Ishikawa (cell line): Measurements from ENCODE around the gene ARID1B.

ENCODE experiments used
- CEBPB ChIP-seq: IDR thresholded peaks from 2 replicates; pipeline ENCODE4 v1.6.1; 2012
- EGR1 ChIP-seq: IDR thresholded peaks from 2 replicates; pipeline ENCODE4 v1.6.1; 2012
- EP300 ChIP-seq: IDR thresholded peaks from 2 replicates; pipeline ENCODE4 v1.6.1; 2012; ENCODE audit warnings: borderline replicate concordance
- FOXM1 ChIP-seq: IDR thresholded peaks from 2 replicates; pipeline ENCODE4 v1.6.1; 2012; ENCODE audit warnings: low read depth, borderline replicate concordance
- NFIC ChIP-seq: IDR thresholded peaks from 2 replicates; pipeline ENCODE4 v1.6.1; 2012
- RAD21 ChIP-seq: IDR thresholded peaks from 2 replicates; pipeline ENCODE4 v1.6.1; 2012; ENCODE audit warnings: low read depth
- TAF1 ChIP-seq: IDR thresholded peaks from 2 replicates; pipeline ENCODE4 v1.6.1; 2012; ENCODE audit warnings: low read depth, mild to moderate bottlenecking
- TEAD4 ChIP-seq: IDR thresholded peaks from 2 replicates; pipeline ENCODE4 v1.6.1; 2012
- YY1 ChIP-seq: IDR thresholded peaks from 2 replicates; pipeline ENCODE4 v1.6.1; 2012; ENCODE audit warnings: low read depth
- TF ChIP-seq, protein P1 (sequence below): IDR thresholded peaks from 2 replicates; pipeline ENCODE4 v1.6.1; 2012
- TF ChIP-seq, protein P2 (sequence below): IDR thresholded peaks from 2 replicates; pipeline ENCODE4 v1.6.1; 2012; ENCODE audit warnings: low read depth, mild to moderate bottlenecking
- TF ChIP-seq, protein P3 (sequence below): IDR thresholded peaks from 2 replicates; pipeline ENCODE4 v1.6.1; 2012

DNA sequence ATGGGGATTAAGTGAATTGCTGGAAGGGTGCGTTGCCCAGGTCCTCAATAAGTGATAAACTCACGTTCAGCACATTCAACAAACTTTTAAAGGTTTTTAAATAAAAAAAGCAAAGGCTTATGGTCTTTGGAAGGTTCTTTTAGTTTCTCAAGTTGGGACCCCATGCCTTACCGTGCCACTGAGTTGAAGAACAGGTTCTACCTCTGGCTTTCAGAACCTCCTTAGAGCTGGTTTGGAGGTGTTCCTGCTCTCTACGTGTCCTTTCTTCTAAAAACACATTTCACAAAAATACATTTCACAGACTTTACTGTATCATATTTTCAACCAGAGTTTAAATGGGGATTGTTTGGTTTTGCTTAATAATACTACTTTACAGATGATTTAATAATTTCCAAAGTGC is 29.0 kb downstream of the ARID1B start:
- TF ChIP-seq EGR1 (no peak), FOXM1 (no peak), NFIC (no peak), EP300 (no peak), YY1 (no peak), TAF1 (no peak), RAD21 (no peak), CEBPB (no peak), TEAD4 (no peak)
- TF ChIP-seq, protein P1, sequence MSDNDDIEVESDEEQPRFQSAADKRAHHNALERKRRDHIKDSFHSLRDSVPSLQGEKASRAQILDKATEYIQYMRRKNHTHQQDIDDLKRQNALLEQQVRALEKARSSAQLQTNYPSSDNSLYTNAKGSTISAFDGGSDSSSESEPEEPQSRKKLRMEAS: no peak
- TF ChIP-seq, protein P2, sequence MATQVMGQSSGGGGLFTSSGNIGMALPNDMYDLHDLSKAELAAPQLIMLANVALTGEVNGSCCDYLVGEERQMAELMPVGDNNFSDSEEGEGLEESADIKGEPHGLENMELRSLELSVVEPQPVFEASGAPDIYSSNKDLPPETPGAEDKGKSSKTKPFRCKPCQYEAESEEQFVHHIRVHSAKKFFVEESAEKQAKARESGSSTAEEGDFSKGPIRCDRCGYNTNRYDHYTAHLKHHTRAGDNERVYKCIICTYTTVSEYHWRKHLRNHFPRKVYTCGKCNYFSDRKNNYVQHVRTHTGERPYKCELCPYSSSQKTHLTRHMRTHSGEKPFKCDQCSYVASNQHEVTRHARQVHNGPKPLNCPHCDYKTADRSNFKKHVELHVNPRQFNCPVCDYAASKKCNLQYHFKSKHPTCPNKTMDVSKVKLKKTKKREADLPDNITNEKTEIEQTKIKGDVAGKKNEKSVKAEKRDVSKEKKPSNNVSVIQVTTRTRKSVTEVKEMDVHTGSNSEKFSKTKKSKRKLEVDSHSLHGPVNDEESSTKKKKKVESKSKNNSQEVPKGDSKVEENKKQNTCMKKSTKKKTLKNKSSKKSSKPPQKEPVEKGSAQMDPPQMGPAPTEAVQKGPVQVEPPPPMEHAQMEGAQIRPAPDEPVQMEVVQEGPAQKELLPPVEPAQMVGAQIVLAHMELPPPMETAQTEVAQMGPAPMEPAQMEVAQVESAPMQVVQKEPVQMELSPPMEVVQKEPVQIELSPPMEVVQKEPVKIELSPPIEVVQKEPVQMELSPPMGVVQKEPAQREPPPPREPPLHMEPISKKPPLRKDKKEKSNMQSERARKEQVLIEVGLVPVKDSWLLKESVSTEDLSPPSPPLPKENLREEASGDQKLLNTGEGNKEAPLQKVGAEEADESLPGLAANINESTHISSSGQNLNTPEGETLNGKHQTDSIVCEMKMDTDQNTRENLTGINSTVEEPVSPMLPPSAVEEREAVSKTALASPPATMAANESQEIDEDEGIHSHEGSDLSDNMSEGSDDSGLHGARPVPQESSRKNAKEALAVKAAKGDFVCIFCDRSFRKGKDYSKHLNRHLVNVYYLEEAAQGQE: no peak
- TF ChIP-seq, protein P3, sequence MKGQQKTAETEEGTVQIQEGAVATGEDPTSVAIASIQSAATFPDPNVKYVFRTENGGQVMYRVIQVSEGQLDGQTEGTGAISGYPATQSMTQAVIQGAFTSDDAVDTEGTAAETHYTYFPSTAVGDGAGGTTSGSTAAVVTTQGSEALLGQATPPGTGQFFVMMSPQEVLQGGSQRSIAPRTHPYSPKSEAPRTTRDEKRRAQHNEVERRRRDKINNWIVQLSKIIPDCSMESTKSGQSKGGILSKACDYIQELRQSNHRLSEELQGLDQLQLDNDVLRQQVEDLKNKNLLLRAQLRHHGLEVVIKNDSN: no peak
